Frontal cortex (tissue), 4 donors: ENCODE measurements around the gene SLC2A1. TPM values are rescaled to one million over a fixed set of nuclear protein-coding genes. Genes with fewer than 3 reads are reported as not detected.

Source experiments
- DNase-seq, 2 donors: peaks; one replicate each; pipeline ENCODE4 v3.0.0; 2012; ENCODE audit warnings: low spot score in 2 of 2
- FAIRE-seq: peaks from 2 replicates; lab custom pipeline; 2012; peaks lifted over from hg19 to GRCh38; lab: Jason Lieb, UNC
- total RNA-seq: library from RNA; depleted of rRNA; stranded (reverse); fragments of >200 nt; gene quantifications from one replicate; pipeline ENCODE4 v1.2.3, GENCODE V29; 2014
- donor health status: control.
- donor health status: control.
- donor health status: control.

Gene SLC2A1
- total RNA-seq, result 28.1 TPM

DNA sequence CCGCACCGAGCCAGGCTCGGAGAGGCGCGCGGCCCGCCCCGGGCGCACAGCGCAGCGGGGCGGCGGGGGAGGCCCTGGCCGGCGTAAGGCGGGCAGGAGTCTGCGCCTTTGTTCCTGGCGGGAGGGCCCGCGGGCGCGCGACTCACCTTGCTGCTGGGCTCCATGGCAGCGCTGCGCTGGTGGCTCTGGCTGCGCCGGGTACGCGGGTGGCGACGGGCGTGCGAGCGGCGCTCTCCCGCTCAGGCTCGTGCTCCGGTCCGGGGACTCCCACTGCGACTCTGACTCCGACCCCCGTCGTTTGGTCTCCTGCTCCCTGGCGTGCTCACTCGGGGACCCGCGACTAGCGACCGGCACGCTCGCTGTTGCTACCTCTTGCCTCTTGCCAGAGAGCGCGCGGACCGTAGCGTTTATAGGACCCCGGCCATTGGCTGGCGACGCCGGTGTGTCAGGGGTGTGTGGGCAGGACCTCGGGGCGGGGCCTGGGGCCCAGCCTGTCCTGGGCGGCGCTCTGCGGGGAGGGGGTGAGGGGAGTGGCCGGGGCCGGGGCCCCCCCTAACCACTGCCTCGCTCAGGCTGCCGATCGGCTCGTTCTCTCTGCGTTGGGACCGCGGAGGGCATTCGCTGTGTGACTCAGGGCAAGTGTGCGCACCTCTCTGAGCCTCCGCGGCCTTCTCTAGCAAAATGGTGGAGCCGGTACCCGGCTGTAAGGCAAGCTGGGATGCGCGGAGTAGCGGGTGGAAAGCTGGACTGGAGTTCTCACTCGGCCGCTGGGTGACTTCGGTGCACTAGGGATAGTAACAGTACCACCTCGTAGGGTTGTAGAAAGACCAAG lies at the start of gene SLC2A1:
SLC2A1 (minus strand) TSS at position 381 of the 832 bp plus-strand sequence; CDS start at position 164, 217 bp downstream.
- DNase-seq, result peak; percentile 95 to 96
- no peak for FAIRE-seq

DNA sequence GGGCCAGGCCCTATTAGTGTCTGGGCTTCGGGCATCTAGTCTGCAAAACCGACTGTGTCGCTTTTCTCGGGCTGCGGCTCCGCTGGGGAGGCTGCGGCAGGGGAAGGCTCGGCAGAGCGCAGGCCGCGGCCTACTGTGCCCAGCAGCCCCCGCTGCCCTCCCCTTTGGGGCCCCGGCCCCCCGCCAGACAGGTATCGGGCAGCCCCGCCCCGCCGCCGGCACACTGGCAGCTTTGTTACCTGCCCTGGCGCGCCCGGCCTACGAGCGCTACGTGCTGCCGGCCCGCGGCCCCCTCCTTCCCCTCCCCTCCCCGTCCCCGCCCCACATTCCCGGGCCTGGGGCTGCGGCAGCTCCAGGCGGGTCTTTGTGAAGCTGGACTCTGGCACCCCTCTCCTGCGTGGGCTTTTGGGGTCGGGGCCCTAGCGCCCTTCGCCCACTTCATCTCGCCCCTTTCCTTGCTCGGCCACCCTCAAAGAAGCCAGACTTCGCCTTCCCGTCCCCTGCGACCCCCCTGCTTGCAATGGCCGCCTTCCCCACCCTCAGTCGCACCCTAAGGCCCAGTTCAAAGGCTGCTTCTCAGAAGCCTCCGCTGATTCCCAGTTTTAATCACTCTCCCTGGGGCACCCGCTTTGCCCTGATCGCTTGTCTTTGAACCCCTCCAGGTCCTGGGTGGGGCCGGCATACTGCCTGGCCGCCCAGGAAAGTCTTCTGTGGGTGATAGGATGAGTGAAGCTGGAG lies 48.9 kb upstream of the SLC2A1 start:
- DNase-seq (no peak), FAIRE-seq (no peak)

DNA sequence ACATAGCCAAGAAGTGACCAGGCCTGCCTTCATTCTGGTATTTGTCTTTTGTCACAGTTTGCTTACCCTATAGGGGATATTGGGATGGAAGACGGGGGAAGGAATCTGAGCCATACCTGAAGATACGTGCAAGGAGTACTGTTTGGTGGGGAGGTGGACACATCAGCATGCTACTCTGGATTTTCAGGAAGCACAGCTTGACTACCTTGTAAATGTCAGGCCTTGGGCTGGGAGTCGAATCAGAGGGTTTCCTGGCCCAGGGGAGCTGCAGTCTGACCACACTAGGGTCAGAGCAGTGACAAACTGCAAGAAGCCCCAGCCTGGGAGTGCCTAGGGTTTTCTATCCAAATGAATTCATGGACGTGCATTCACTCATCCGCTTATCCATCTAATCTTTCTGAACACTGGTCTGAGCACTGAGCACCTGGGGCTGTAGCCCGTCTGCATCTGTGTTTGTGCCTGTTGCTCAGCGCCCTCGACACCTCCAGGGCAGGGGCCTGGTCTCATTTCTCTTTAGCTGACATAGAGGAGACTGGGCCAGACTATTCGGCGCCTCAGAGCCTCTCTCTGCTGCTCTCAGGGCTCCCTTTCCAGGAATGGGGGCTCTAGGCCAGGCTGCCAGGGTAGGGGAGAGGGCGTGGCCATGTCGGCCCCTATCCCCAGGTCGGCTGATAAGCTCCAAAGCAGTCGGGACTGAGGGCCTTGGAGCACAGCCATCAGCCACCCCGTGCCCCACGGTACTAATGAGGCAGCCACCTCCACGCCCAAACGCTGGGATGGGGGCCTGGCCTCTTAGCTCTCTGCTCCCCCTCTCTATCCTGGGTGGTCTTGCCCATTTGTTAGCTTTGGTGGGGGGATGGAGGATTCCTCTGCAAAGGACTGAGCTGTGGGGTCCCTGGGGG lies 47.0 kb upstream of the SLC2A1 start:
- DNase-seq, result no peak
- FAIRE-seq, result no peak

DNA sequence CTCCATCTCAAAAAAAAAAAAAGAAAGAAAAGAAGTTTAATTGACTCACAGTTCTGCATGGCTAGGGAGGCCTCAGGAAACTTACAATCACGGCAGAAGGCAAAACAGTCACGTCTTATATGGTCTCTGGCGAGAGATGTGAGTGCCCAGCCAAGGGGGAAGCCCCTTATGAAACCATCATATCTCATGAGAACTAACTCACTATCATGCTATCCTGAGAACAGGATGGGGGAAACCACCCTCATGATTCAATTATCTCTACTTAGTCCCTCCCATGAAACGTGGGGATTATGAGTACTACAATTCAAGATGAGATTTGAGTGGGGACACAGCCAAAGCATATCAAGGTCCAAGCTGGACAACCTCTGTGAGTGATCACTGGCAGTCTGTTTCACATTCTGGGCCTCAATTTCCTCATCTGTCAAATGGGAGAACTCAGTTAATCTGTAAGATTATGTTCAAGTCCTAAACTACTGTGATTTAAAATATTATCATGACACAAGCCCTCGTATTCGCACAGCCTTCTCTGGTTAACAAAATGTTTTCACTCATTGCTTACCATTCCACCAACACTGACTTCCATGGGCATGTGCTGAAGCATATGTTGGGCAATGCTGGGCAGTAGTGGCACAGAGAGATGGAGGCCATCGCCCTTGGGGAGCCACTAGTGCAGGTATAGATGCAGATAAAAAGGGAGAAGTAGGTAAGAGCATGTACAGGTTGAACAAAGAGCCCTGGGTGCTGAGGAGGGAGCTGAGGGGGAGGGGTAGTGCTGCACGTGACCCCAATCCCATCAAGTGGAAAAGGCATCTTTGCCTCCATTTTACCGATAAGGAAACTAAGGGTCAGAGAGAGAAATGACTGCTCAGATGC lies 46.2 kb upstream of the SLC2A1 start:
- DNase-seq (no peak), FAIRE-seq (no peak)

DNA sequence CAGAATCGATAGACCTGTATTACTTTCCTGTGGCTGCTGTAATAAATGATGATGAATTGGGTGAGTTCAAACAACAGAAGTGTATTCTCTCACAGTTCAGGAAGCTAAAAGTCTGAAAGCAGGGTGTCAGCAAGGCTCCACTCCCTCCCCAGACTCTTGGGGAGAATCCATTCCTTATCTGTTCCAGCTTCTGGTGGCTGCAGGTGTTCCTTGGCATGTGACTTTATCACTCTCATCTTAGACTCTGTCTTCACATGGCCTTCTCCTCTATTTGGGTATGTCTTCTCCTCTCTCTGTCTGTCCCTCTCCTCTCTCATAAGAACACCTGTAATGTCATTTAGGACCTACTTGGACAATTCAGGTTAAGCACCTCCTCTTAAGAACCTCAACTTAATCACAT lies 44.1 kb upstream of the SLC2A1 start:
- FAIRE-seq, result no peak

DNA sequence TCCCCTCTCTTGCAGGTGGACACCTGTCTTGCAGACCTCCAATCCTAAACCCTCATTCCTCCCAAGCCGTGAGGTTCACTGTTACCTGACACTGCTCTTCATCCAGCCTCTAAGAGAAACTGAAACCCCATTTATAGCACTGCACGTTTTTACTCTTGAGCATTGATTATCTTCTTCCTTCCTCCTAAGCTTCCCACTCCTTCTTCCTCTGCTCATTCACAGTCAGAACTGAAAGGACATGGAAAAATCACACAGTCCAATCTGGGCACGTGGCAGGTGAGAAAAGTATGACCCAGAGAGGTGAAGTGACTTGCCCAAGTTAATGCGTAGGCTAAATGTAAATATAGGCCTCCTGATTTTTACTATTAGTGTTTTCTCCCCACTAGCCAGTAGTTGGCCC lies 43.4 kb upstream of the SLC2A1 start:
- no peak for DNase-seq
- no peak for FAIRE-seq

More for the DNA sequence above, 44.1 kb upstream of the SLC2A1 start:
- no peak for DNase-seq

DNA sequence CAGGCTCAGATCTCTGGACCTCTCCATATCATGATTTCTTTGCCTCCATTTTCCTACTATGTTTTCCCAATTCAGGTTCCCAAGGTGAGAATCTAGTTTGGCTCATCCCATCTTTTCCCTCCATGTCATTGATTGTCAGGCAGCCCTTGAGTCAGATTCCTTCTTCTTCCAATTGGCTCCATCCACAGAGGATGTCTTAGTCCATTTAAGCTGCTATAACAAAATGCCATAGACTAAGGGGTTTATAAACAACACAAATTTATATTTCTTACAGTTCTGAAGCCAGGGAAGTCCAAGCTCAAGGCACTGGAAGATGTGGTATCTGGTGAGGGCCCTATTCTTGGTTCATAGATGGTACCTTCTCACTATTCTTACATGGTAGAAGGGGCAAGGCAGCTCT lies 42.8 kb upstream of the SLC2A1 start:
- FAIRE-seq (no peak), DNase-seq (no peak)

DNA sequence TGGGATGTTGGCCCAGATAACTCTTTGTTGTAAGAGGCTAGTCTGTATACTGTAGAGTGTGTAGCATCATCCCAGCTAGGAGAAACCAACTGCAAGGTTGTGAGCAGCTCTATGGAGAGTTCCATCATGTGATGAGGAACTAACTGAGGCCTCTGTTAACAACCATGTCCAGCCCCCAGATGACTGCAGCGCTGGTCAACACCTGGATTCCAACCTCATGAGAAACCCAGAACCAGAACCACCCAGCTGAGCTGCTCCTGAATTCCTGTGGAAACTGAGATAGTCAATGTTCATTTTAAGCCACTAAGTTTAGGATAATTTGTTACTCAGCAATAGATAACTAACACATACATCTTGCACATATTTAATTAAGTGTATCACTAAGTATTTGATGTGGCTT lies 41.6 kb upstream of the SLC2A1 start:
- no peak for DNase-seq
- FAIRE-seq, result no peak

DNA sequence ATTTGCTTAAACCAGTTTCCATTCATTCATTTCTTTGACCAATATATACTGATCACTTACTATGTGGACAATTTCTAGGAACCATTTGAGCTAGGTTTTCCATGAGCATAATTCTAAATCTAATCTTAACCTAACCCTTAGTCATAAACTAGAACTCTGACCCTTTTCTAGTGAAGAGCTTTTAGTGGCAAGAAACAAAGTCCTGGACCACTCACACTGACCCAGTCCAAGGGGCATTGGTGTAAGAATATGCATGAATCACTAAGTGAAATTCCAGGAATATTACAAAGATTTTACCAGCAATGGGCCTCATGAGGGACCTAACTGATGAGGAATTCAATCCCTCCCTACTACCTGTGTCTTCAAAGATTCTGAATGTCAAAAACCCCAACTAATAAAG lies 40.6 kb upstream of the SLC2A1 start:
- no peak for FAIRE-seq

DNA sequence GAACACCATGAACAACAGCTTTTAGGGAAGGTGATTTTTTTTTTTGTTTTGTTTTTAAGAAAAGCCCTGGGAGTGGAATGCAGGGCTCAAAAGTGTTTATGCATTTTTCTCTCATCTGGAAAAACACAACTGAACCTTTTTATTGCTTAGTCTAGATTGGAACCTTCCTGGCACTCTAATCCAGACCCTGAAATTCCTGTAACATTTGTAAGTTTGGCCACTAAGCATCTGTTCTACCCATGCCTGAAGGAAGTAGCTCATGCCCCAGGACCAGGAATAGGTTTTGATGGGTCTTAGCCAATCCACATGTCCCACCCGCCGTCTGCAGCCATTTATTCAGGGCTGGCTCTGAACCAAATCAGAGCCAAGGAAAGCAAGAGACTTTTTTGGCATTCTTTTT lies 39.7 kb upstream of the SLC2A1 start:
- FAIRE-seq, result no peak
- DNase-seq, result no peak

More for the DNA sequence above, 40.6 kb upstream of the SLC2A1 start:
- DNase-seq, result no peak

DNA sequence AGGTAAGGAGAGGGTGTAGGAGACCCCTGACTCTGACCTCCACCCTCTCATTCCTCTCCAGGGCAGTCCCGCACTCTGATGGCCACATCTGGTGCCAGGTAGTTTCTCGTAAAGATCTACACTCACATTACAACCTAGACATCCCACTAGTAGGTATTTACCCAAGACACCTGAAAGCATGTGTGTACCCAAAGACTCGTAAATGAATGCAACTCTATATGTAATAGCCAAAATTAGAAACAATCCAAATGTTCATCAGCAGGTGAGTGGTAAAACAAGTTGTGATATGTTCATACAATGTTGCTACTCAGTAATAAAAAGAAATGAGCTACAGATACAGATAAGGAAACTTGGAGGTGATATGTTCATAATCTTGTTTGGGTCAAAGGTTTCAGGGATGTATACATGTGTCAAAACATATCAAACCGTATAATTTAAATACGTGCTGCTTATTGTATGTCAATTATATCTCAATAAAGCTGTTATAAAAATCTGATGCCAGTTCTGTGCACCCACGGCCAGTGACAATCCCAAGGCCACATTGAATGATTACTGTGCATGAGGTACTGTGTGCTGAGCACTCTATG lies 37.8 kb upstream of the SLC2A1 start:
- no peak for FAIRE-seq

DNA sequence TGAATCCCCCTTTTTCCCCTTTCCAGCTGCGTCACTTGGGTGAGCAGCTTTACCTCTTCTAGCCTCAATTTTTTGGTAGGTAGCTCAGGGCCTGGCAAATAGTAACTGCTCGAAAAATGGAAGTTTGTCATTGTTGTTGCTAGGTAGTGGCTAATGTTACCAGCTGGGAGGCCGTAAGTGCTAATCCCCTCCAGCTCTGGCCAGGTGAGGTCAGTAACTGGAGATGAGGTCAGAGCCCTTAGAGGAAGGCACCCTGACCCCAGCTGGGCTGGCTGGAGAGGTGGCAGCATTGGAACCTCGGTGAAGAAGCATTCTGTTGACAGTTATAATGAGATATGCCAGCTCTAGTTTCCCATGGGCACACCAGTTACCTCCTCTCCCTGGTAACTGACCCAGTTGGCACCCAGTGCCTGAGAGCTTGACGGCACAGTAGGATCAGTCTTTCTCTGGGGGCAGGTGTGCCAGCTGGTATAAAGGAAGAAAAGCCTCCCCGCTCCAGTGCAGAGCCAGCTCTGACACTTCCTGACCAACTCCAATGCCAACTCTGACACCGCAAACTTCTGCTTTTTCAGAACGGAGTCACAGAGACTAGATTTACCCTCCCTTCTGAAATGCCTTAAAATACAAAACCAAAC lies 35.0 kb upstream of the SLC2A1 start:
- DNase-seq (no peak), FAIRE-seq (no peak)

More for the DNA sequence above, 37.8 kb upstream of the SLC2A1 start:
- DNase-seq, result no peak

DNA sequence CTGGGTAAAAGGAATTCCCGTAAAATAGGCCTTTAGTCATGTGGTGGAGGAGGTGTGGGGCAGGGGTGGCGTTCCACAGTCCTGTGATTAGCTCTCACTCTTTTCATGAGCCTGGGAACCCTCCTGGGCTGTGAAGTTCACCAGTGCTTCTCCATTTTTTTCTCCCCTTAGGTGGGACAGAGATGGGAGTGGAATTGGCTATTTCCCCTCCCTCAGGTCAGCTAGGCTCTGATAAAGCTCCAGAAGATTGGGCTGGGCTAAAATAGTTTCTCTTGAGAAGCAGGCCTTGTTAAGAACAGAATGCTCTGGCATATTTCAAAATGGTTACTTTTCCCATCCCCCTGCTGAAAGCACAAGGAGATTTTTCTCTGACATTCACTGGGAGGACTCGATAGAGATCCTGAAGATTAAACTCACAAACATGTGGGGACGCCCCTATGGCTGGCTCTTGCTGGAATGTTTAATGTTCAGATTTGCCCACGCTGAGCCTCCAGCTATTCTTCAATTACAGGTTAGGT lies 33.4 kb upstream of the SLC2A1 start:
- no peak for DNase-seq
- no peak for FAIRE-seq

DNA sequence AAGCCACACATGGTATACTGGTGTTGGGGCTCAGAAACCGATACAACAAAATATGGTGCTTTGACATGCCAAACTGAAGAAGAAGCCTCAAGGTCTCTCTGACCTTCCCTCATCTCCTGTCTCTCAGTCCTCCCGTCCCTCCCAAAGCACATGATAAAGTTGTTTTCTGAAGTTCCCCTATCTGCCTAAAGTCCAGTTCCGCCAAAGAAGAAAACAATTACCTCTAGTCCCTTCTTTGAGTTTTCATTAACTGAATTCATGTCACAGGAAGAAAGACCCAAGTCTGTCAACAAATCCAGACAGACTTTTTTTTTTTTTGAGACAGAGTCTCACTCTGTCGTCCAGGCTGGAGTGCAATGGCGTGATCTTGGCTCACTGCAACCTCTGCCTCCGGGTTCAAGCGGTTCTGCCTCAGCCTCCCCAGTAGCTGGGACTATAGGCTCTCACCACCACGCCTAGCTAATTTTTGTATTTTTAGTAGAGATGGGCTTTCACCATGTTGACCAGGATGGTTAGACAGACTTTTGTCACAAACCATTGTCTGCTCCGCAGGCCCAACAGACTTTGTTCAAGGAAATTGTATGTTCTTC lies 32.2 kb upstream of the SLC2A1 start:
- FAIRE-seq (no peak), DNase-seq (no peak)

DNA sequence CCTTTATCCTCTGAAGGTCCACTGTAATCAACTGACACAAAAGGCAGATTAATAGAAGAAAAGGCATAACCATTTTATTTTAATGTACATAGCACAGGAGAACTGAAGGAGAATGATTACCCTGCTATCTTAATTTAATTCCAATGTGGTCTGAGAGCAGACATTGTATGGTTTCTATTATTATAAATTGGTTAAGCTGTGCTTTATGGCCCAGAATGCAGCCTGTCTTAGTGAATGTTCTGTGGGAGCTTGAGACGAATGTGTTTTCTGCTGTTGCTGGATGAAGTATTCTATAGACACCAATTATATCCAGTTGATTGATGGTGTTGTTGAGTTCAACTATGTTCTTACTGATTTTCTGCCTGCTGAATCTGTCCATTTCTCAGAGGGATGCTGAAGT lies 25.0 kb upstream of the SLC2A1 start:
- DNase-seq, result no peak
- FAIRE-seq, result no peak

DNA sequence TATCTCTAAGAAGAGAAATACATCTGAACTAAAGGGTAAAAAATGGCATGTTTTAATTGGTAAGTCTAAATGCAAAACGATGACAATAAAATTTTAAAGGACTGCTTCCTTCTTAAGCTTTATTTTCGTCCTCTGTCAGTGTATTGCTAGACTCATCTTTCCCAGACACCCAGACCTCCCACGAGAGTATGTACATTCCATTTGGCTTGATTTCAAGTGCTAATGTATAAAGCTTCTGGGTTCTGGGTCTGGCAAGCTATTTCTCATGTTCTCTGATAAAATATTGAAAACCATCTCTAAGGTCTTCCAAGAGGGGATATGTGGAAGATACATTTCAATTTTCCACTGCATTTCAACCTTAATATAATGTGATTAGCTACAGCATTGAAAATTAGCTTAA lies 24.6 kb upstream of the SLC2A1 start:
- DNase-seq, result no peak
- FAIRE-seq, result no peak

DNA sequence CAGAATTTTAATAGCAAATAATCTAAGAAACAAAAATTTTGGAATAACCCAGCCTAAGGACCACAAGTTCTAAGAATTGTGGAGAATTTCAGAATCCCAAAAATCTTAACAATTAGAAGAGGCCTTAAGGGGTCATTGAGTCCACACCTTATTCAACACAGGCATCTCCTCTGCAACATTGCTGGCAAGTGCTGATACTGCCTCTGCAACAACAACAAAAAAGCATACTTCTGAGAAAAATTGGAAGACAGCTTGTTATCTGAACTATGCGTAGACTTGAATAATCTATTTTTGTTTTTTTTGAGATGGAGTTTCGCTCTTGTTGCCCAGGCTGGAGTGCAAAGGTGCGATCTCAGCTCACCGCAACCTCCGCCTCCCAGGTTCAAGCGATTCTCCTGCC lies 24.0 kb upstream of the SLC2A1 start:
- no peak for FAIRE-seq

DNA sequence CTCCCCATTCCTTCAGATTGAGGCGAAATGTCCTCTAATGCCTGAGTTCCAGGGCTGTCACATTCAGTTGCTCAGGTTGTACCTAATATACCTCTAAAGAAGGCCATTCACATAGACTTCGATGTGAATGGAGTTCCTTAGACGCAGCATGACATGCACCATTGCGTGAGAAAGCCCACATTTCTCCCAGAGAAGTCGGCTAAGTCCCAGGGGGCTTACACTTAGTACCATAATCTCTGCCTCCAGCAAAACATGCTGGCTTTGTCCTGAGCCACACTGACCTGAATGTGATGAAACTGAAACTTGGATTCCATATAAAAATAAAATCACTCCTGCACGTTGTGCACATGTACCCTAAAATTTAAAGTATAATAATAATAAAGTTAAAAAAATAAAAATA lies 23.2 kb upstream of the SLC2A1 start:
- no peak for DNase-seq
- FAIRE-seq, result no peak

More for the DNA sequence above, 24.0 kb upstream of the SLC2A1 start:
- DNase-seq, result no peak
